Heart left ventricle (tissue), 13 donors: ENCODE measurements around the gene PAQR5.

Experiments used
- POLR2A ChIP-seq, 2 donors: fragments of 450-650 bp; IDR thresholded peaks; one replicate each; pipeline ENCODE4 v1.6.1; 2017; ENCODE audit warnings: antibody characterized with exemption in 2 of 2, mild to moderate bottlenecking in 2 of 2, moderate library complexity in 2 of 2
- TF ChIP-seq, protein P1 (sequence below), 12 donors: fragments of 200-600 bp; sonication (generic) in 4 of 12; IDR thresholded peaks; one replicate each; pipeline versions ENCODE4 v1.5.0 to v1.8.0; 2018 to 2022; ENCODE audit warnings: antibody characterized with exemption in 12 of 12, mild to moderate bottlenecking in 5 of 12
- donor health status: ischemic (EF 13 %, LVEDD 7.1; RV severe dilation, severe dysfunction).
- donor health status: DM: no; HTN: yes; CAD: no.
- donor health status: DM: no; HTN: no; CAD: no.
- donor health status: ischemic (EF 25% LVEDD 6.9; RV normal size, moderate dysfunction).
- donor health status: ischemic (EF 25% LVEDD 5.7; RV mildly dilated, moderate dysfunction).
- donor health status: ischemic (EF 35%, LVEDD 5.7; RV mildly dilated, moderate dysfunction).
- donor health status: nonischemic (EF 11% LVEDD 7.7; RV severe dilation, severe dysfunction).
- donor health status: DM: yes; HTN: yes; CAD: no.
- donor health status: PGD.
- donor health status: ischemic (EF 29% LVEDD 5.4; RV normal size, mild dysfunction).
- donor health status: nonischemic (EF 23%, LVEDD 6.1; RV moderate dilation, normal function).

DNA sequence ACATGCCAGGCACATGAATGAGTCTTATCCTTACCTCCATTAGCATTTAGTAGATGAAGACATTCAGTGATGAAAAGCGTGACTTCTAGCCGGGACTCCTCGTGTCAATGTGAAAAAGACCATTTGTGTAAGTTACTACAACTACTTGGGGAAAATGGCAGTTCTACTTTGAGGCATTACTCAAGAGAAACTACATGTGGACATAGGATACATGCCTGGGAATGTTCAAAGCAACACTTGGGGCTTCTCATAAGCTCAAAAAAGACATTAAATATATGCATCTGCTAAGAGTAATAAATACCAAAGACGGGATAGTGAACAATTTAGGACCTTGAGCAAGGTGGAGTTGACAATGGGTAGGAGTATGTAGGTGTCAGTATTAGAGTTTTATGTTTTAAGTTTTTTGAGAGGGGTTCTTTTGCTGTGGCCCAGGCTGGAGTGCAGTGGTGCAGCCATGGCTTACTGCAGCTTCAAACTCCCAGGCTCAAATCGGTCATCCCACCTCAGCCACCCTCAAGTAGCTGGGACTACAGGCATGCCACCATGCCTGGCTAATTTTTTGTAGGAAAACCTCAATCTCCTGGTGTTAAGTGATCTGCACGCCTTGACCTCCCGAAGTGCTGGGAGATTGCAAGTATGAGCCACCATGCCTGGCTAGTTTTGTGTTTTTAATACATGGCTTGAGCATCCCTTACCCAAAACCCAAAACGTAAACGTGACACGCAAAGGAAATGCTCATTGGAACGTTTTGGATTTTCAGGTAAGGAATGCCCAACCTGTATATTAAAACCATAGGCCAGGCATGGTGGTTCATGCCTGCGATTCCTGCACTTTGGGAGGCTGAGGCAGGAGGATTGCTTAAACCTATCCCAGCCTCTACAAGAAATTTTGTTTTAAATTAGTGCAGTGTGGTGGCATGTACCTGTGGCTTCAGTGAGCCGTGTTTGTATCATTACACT, 157.8 kb downstream of the PAQR5 start:
- no peak for TF ChIP-seq POLR2A (IDR thresholded peaks at IDR 0.05)
- TF ChIP-seq, protein P1, sequence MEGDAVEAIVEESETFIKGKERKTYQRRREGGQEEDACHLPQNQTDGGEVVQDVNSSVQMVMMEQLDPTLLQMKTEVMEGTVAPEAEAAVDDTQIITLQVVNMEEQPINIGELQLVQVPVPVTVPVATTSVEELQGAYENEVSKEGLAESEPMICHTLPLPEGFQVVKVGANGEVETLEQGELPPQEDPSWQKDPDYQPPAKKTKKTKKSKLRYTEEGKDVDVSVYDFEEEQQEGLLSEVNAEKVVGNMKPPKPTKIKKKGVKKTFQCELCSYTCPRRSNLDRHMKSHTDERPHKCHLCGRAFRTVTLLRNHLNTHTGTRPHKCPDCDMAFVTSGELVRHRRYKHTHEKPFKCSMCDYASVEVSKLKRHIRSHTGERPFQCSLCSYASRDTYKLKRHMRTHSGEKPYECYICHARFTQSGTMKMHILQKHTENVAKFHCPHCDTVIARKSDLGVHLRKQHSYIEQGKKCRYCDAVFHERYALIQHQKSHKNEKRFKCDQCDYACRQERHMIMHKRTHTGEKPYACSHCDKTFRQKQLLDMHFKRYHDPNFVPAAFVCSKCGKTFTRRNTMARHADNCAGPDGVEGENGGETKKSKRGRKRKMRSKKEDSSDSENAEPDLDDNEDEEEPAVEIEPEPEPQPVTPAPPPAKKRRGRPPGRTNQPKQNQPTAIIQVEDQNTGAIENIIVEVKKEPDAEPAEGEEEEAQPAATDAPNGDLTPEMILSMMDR (IDR thresholded peaks at IDR 0.05): no peak
